NT2/D1 (cell line): ENCODE data around the gene GGNBP2.
A peak's percentile ranks its signal among the peaks of the same experiment; 100 is the strongest.

Experiments used
- DNase-seq: peaks from one replicate; pipeline ENCODE4 v3.0.0-alpha.2; 2011; ENCODE audit warnings: low read depth, low spot score
- H3K27me3 ChIP-seq: 2 replicates; pipeline ENCODE4 v1.6.0; 2011; ENCODE audit warnings: mild to moderate bottlenecking; ENCODE audit not compliant: insufficient read length, insufficient read depth
- H3K36me3 ChIP-seq: 2 replicates; pipeline ENCODE4 v1.6.1; 2011; ENCODE audit warnings: mild to moderate bottlenecking, low read length, mixed read lengths; ENCODE audit not compliant: insufficient read depth, insufficient read length
- H3K4me1 ChIP-seq: 2 replicates; pipeline ENCODE4 v1.5.1; 2011; ENCODE audit not compliant: insufficient read depth, insufficient read length
- H3K4me3 ChIP-seq: 2 replicates; pipeline ENCODE4 v1.5.1; 2011; ENCODE audit warnings: low read depth; ENCODE audit not compliant: insufficient read length
- H3K9ac ChIP-seq: 2 replicates; pipeline ENCODE4 v1.6.0; 2011; ENCODE audit warnings: low read depth; ENCODE audit not compliant: insufficient read length
- H3K9me3 ChIP-seq: 2 replicates; pipeline ENCODE4 v1.5.1; 2011; ENCODE audit warnings: mild to moderate bottlenecking, low read length; ENCODE audit not compliant: insufficient read depth
- SUZ12 ChIP-seq: IDR thresholded peaks from 2 replicates; pipeline ENCODE4 v1.6.1; 2011; ENCODE audit not compliant: insufficient read length, insufficient read depth; ENCODE audit errors: extremely low read depth
- YY1 ChIP-seq: IDR thresholded peaks from 2 replicates; pipeline ENCODE4 v1.6.1; 2011; ENCODE audit not compliant: insufficient read length, insufficient read depth
- ZNF274 ChIP-seq: IDR thresholded peaks from 2 replicates; pipeline ENCODE4 v1.6.1; 2011; ENCODE audit warnings: mild to moderate bottlenecking, low read depth, low read length

Gene GGNBP2

DNA sequence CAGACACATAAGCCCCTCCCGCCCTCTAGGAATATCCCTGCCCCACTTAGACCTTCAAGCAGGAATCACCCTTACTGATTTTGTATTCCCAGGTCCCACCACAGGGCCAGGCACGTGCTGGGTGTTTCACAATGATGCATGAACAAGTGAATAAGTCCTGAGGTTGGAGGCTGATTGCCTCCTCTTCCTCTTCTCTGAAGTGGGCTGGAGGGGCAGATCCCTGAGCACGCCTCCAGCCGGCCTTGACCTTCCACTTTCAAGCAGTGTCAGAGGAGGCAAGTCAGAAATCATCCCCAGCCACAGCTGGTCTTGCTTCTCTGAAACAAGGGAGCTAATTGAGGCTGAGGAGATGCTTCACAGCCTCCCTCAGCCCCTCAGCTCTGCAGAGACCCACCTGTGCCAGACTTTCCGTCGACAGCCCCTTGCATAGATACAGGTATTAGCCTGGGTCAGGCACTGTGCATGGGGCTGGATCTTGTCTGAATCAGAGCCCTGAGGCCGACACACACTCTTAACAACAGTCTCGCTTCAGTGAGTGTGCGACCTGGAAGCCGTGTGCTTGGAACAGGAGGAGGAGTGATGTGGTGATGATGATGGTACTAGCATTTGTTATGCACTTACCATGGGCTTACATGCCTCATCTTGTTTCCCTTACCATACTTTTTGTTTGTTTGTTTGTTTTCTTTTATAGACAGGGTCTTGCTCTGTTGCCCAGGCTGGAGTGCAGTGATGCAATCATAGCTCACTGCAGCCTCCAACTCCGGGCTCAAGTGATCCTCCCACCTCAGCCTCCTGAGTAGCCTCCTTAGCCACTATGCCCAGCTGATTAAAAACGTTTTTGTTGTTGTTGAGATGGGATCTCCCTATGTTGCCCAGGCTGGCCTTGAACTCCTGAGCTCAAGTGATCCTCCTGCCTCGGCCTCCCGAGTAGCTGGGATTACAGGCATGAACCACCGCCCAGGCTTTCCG, 71.6 kb downstream of the GGNBP2 start:
- no peaks in the 10 kb centered on the region for H3K27me3 ChIP-seq
- TF ChIP-seq ZNF274 (no peak), YY1 (no peak)
- no peaks in the 10 kb centered on the region; the same call in 1 of the 2 replicates for H3K9me3 ChIP-seq
- H3K4me3 ChIP-seq, result no peak overlapping the region
- H3K36me3 ChIP-seq, result no peaks in the 10 kb centered on the region
- peaks cover 16% of the 10 kb centered on the region for H3K4me1 ChIP-seq
- DNase-seq, result no peak
- no peak overlapping the region for H3K9ac ChIP-seq

DNA sequence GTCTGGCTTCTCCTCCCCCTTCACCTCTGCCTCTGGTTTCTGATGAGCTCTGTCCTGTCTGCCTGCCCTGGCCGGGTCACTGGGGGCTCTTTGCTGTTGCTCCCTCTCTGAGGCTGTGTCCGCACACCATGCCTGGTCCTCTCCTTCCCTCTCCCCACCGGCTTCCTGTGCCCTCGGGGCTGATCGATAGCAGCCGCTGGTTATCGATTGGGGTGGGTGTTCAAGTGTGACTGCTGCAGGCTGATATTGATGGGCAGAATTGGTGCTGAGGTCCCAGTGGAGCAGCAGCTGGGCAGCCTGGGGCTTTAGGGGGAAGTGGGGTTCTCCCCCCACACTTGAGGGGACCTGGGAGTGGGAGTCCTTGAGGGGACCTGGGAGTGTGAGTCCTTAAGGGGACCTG, 73.1 kb downstream of the GGNBP2 start:
- TF ChIP-seq YY1, result no peak
- no peak for TF ChIP-seq ZNF274
- no peak for TF ChIP-seq SUZ12
- Histone ChIP-seq H3K36me3 (no peaks in the 10 kb centered on the region), H3K9ac (no peak overlapping the region), H3K4me3 (no peak overlapping the region), H3K9me3 (no peaks in the 10 kb centered on the region), H3K4me1 (peaks cover 16% of the 10 kb centered on the region), H3K27me3 (no peaks in the 10 kb centered on the region)
- no peak for DNase-seq

DNA sequence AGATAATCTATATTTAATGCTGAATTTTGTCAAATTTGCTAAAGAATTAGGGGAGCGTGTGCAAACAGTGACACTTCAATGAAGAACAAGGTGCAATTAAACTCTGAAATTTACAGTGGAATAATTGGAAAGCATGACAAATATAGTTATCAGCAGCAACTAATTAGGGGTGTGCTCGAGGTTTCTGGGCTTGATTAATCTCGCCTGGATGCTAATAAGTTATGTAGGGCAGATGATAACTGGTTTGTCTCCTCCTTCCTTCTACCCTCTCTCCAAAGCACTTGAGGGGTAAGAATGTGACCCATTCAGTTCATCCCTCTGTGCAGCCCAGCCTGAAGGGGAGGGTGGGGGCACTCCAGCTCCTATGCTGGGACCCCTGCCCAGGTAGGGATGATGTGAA, 78.6 kb downstream of the GGNBP2 start:
- Histone ChIP-seq H3K36me3 (no peaks in the 10 kb centered on the region), H3K27me3 (no peaks in the 10 kb centered on the region), H3K4me3 (no peak overlapping the region), H3K9ac (no peak overlapping the region), H3K9me3 (no peaks in the 10 kb centered on the region), H3K4me1 (no peaks in the 10 kb centered on the region)
- TF ChIP-seq ZNF274 (no peak), YY1 (no peak), SUZ12 (no peak)
- DNase-seq, result no peak

DNA sequence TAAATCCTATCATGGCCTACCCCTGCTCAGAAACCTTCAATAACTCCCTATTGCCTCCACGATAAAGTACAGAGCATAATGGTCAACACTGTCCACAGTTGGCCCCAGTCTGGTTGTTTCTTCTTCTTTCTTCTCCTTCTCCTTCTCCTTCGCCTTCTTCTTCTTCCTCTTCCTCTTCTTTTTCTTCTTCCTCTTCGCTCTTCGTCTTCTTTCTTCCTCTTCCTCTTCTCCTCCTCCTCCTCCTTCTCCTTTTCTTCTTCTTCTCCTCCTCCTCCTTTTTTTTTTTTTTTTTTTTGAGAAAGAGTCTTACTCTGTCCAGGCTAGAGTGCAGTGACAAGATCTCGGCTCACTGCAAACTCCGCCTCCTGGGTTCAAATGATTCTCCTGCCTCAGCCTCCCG, 80.5 kb downstream of the GGNBP2 start:
- no peaks in the 10 kb centered on the region for H3K9me3 ChIP-seq
- no peaks in the 10 kb centered on the region for H3K27me3 ChIP-seq
- H3K4me3 ChIP-seq, result no peak overlapping the region
- no peak for TF ChIP-seq ZNF274
- no peak for TF ChIP-seq YY1
- TF ChIP-seq SUZ12, result no peak
- H3K36me3 ChIP-seq, result no peaks in the 10 kb centered on the region
- DNase-seq, result no peak
- H3K4me1 ChIP-seq, result peaks cover 7% of the 10 kb centered on the region
- H3K9ac ChIP-seq, result no peak overlapping the region

DNA sequence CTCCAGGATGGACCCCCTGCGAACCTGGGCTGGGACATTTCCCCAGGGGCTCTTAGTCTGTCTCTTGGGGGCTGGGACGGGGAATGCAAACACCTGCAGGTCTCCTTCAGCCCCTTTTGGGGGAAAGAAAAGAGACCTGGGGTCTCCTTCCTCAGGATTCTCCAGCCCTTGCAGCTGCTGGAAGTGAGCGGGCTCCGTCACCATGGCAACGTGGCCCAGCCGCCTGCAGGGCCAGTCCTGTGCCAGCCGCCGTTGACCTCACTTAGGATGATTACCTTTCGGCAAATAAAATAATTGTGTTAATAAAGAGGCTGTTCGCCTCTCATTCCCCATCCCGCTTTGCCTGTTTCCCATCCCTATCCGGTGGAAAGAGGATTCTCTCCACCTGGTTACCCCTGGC, 82.4 kb downstream of the GGNBP2 start:
- peaks cover 1% of the 10 kb centered on the region for H3K27me3 ChIP-seq
- no peak overlapping the region for H3K9ac ChIP-seq
- DNase-seq, result no peak
- no peaks in the 10 kb centered on the region for H3K9me3 ChIP-seq
- H3K4me3 ChIP-seq, result no peak overlapping the region
- H3K36me3 ChIP-seq, result no peaks in the 10 kb centered on the region
- TF ChIP-seq ZNF274, result no peak
- no peak for TF ChIP-seq YY1
- TF ChIP-seq SUZ12, result no peak
- H3K4me1 ChIP-seq, result peaks cover 11% of the 10 kb centered on the region

DNA sequence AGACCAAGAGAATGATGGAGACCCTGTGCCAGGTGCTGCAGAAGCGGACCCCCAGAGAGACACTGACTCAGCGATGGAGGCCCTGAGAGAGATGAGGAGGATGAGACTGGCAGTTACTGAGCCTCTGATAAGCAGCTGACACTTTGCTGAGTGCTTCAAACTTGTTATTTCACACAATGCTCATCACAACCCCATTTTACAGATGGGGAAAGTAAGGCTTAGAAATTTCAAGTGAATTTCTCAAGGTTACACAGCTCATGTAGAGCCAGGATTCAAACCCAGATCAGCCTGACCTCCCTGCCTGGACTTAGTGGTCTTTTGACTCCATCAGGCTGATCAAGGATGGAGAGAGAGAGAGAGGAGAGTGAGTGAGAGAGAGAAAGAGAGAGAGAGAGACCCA, 83.9 kb downstream of the GGNBP2 start:
- no peaks in the 10 kb centered on the region for H3K36me3 ChIP-seq
- peaks cover 7% of the 10 kb centered on the region for H3K27me3 ChIP-seq
- H3K9me3 ChIP-seq, result no peaks in the 10 kb centered on the region
- H3K4me3 ChIP-seq, result no peak overlapping the region
- peaks cover 17% of the 10 kb centered on the region for H3K4me1 ChIP-seq
- no peak for DNase-seq
- TF ChIP-seq SUZ12, result no peak
- no peak for TF ChIP-seq ZNF274
- no peak for TF ChIP-seq YY1
- H3K9ac ChIP-seq, result no peak overlapping the region

DNA sequence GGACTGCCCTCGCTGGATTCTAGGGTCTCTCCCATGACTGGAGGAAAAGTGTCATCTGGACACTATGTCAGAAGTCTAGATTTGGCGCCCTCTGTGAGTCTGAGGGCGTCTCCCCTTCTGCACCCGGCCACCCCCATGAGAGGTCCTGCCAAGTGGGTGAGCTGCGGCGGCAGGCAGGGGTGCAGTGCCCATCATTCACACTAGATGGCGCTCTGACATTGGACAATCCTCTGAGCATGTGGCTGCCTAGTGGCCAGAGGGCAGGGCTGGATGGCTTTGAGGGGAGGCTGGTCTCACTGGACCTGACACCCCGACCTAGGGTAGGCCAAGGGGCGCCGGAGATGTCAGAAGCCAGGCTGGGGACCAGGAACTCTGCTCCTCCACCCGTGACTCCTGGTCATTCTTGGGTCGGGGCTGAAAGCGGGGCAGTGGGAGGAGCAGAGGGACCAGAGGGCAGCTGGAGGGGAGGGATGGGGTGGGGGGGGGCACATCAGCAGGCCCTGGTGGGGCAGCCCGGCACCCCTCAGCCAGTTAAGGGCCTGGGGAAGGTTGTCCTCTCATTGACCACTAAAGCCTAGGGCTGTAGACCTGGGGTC, 84.6 kb downstream of the GGNBP2 start:
- peaks cover 11% of the 10 kb centered on the region for H3K27me3 ChIP-seq
- TF ChIP-seq YY1, result no peak
- no peak for TF ChIP-seq SUZ12
- no peak for TF ChIP-seq ZNF274
- no peak overlapping the region for H3K4me3 ChIP-seq
- H3K9me3 ChIP-seq, result no peaks in the 10 kb centered on the region
- H3K36me3 ChIP-seq, result no peaks in the 10 kb centered on the region
- peak; percentile 46 for DNase-seq
- no peak overlapping the region for H3K9ac ChIP-seq
- H3K4me1 ChIP-seq, result peaks cover 19% of the 10 kb centered on the region
